H7 (cell line): ENCODE results near the gene LILRA2. TPM values are rescaled to one million over a fixed set of nuclear protein-coding genes. Genes with fewer than 3 reads are reported as not detected.
"Not testable (repeated sequence)": the region's sequence is repeated elsewhere in the genome, so short reads cannot be mapped to it uniquely, and the experiment has no call there.

Experiments used
- DNase-seq: peaks from one replicate; pipeline ENCODE4 v3.0.0; 2012
- H3K27me3 ChIP-seq: 2 replicates; pipeline ENCODE4 v1.6.0; 2011; ENCODE audit warnings: mild to moderate bottlenecking, low read length; ENCODE audit not compliant: control insufficient read depth, insufficient read depth
- H3K36me3 ChIP-seq: replicated peaks from 2 replicates; pipeline ENCODE4 v1.5.1; 2011; ENCODE audit warnings: low read length; ENCODE audit not compliant: control insufficient read depth, insufficient read depth
- H3K4me3 ChIP-seq: 2 replicates; pipeline ENCODE4 v1.5.1; 2011; ENCODE audit warnings: low read depth, mild to moderate bottlenecking, control low read depth, low read length, moderate library complexity; ENCODE audit not compliant: insufficient read depth
- total RNA-seq: library from RNA; depleted of rRNA; stranded (reverse); fragments of >200 nt; shearing (Covaris generic); gene quantifications from 2 replicates; pipeline ENCODE4 v1.2.3, GENCODE V29; 2014

Gene LILRA2
- total RNA-seq, 1 experiment from 2014 or later: not detected

DNA sequence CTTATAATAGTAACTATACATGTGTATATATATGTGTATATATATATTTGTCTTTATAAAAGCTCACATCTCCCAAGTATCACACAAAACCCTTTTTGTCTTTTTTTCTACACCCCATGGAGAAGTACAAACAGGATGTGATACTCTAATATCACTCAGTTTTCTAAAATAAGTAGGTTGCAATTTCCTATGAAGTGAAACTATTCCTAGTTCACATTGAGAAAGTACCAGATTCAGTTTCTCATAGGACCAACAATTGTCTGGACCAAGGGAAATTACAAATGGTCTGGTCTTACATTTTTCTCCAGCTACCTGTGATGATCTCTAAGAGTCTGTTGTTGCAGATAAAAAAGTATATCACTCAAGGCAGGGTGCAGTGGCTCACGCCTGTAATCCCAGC lies 38.8 kb downstream of the LILRA2 start:
- H3K36me3 ChIP-seq: no peaks in the 10 kb centered on the region
- no peak for DNase-seq
- no peak overlapping the region for H3K4me3 ChIP-seq
- H3K27me3 ChIP-seq: no peaks in the 10 kb centered on the region

DNA sequence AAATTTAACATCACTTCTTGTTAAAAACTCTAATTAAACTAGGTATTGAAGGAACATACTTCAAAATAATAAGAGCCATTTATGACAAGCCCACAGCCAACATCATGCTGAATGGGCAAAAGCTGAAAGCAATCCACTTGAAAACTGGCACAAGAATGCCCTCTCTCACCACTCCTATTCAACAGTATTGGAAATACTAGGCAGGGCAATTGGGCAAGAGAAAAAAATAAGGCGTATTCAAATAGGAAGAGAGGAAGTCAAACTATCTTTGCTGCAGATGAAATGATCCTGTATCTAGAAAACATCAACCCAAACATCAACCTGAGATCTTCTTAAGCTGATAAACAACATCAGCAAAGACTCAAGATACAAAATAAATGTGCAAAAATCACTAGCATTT lies 41.1 kb downstream of the LILRA2 start:
- DNase-seq: no peak
- Histone ChIP-seq H3K36me3 (no peaks in the 10 kb centered on the region), H3K4me3 (no peak overlapping the region), H3K27me3 (no peaks in the 10 kb centered on the region)

DNA sequence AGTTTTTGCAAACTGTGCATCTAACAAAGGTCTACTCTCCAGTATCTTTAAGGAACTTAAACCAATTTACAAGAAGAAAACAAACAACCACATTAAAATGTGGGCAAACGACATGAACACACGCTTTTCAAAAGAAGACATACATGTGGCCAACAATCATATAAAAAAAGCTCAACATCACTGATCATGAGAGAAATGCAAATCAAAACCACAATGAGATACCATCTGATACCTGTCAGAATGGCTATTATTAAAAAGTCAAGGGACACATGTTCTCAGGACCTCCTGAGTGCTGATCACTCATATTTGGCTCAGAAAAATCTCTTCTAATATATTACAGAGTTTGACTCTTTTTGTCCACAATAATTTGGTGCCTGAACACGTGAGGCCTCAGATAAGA lies 42.5 kb downstream of the LILRA2 start:
- Histone ChIP-seq H3K27me3 (no peaks in the 10 kb centered on the region), H3K36me3 (no peaks in the 10 kb centered on the region), H3K4me3 (no peak overlapping the region)
- DNase-seq: no peak

DNA sequence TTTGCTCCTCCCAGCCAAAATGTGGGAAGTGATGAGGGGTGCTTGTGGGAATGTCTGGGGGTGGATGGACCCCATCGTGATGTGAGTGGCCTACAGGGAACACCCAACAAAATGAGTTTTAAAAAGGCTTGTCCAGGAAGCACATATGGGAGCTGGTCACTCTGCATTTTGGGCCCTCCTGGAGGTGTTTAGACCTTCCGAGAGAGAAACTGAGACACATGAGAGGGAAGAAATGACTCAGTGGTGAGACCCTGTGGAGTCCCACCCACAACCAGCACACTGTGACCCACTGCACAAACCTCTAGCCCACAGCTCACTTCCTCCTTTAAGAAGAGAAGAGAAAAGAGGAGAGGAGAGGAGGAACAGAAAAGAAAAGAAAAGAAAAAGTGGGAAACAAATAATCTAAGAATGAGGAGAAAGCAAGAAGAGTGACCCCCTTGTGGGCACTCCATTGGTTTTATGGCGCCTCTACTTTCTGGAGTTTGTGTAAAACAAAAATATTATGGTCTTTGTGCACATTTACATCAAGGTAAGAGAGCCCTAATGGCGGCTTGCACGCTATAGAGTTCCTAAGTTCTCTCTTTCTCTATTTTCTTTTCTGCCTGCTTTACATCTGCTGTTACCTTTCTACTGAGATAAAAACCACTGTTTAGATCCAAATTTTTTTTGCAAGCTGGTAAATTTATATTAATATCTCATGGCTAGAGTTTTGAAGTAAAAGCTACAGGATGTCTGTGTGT lies 43.4 kb downstream of the LILRA2 start:
- H3K36me3 ChIP-seq: no peaks in the 10 kb centered on the region
- no peak for DNase-seq
- H3K4me3 ChIP-seq: no peak overlapping the region
- H3K27me3 ChIP-seq: no peaks in the 10 kb centered on the region

DNA sequence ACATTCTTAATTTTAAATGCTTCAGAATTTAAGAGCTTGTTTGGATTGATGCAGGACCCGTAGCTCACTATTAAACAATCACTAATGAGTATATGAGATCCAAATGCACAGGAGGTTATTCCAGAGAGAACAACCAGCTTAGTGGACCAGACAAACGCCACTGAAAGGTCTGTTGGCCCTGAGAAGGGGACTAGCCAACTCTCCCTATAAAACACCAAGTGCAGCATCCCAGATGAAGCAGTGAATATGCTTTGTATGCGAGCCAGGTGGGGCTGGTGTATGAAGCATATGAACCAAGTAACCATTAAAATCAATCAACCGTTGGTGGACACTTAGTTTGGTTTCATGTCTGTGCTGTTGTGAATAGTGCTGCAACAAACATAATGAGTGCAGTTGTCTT lies 46.9 kb downstream of the LILRA2 start:
- Histone ChIP-seq H3K4me3 (no peak overlapping the region), H3K36me3 (no peaks in the 10 kb centered on the region), H3K27me3 (no peaks in the 10 kb centered on the region)
- no peak for DNase-seq

DNA sequence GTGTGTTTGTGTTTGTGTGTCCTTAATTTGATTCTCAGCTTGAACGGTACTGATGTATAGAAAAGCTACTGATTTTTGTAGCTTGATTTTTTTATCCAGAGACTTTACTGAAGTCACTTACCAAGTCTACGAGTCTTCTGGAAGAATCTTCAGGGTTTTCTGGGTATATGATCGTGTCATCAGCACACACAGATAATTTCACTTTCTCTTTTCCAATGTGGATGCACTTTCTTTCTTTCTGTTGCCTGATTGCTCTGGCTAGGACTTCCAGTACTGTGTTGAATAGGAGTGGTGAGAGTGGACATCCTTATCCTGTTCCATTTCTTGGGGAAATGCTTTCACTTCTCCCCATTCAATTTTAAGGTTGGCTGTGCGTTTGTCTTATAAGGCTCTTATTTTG lies 48.8 kb downstream of the LILRA2 start:
- no peaks in the 10 kb centered on the region for H3K36me3 ChIP-seq
- no peak for DNase-seq
- H3K4me3 ChIP-seq: no peak overlapping the region
- H3K27me3 ChIP-seq: no peaks in the 10 kb centered on the region

DNA sequence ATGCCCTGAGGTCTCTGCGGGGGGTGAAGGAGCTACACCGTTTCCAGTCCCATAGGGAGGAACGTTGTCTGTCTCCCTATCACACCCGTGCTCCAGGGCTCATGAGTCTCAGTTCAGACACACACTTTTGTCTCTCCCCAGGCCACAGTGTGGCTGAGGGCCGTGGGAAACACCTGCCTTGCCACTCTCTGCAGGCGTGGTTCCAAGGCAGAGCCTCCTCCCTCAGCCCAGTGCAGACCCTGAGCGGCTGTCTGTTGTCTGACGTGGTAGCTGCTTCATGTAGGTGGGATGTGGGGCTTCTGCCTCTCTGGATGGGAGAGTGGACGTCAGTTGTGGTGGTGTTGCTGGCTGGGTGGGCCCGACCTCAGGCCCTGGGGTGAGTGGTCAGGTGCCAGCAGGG lies 50.6 kb downstream of the LILRA2 start:
- H3K4me3 ChIP-seq, DNase-seq, H3K27me3 ChIP-seq, H3K36me3 ChIP-seq: not testable (repeated sequence)

DNA sequence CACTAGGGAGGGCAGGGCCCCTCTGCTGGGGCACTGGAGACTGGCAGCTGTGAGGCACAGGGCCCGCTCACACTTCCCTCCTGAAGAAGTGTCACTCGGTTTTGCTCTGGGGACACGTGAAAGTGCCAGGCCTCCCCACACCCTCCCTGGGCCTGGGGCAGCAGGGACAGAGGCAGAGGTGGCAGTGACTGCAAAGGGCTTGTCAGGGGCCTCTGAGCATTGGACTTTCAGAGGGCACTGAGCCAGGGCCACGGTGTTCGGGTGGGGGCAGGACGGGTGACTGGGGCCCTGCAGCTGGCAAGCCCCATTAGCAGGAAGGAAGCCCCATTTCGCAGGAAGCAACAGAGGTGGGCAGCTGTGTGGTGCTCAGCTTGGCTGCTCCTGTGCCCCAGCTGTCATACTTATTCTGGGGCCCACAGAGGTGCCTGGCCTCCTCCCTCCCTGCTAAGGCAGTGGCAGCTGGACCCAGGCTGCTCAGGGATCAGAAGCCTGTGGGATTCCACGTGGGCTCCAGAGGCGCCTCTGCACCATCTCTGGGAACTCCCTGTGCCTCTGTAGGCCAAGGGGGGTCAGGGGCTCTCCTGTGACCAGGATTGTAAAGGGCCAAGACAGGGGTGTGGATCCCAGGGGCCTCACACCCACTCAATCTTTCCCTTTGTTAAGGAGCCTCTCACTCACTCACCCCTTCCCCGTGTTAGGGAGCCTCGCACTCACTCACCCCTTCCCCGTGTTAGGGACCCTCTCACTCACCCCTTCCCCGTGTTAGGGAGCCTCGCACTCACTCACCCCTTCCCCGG lies 51.5 kb downstream of the LILRA2 start:
- not testable (repeated sequence) for H3K4me3 ChIP-seq, H3K36me3 ChIP-seq, DNase-seq, H3K27me3 ChIP-seq

DNA sequence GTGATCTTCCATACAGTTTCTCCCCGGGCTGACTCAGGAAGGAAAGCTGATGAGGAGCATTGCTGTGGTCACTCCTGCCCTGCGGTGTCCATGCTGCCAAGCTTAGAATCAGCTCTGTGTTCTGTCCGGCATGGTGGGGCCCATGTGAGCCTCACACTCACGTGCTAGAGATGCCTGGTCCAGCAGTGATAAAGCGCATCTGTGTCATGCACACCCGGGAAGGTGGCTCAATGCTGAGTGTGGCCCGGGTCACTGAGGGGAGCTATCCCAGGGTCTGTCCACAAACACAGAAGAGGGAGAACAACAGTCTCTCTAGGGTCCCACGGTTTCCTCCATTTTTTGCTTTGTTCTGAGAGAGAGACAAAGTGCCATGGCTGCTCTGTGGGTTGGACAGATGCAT lies 53.2 kb downstream of the LILRA2 start:
- DNase-seq: no peak
- no peaks in the 10 kb centered on the region for H3K36me3 ChIP-seq
- H3K27me3 ChIP-seq: no peaks in the 10 kb centered on the region
- no peak overlapping the region for H3K4me3 ChIP-seq

DNA sequence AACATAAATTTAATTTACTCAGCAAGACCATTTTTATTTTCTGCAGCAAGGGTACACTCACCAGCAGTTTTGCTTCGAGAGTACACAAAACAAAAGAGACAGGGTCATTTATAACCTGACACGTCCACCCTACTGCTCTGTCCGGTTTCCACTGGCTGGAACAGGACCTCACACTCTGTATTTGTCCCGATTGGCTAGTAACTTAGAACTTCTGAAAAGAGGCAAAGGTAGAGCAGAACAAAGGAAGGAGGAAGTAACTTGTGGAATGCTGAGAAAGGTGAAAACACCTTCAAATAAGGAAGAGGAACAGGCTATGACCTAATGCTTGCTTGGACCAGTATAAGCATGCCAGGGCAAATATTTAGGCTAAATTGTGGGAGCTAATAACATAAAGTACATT lies 54.3 kb downstream of the LILRA2 start:
- H3K27me3 ChIP-seq: not testable (repeated sequence)

DNA sequence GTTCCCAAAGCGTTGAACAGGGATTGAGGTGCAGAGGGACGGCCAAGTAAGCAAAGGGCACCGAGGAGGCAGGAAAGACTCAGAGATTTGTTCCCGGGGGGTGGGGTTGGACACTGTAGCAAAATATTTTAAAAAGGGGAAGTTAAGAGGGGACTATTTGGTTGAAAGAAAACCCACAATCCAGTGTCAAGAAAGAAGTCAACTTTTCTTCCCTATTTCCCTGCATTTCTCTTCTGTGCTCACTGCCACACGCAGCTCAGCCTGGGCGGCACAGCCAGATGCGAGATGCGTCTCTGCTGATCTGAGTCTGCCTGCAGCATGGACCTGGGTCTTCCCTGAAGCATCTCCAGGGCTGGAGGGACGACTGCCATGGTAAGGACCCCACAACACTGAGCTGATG lies 56.7 kb downstream of the LILRA2 start, which contains the start of gene LILRB1:
Gene LILRB1 (plus strand): TSS at position 223 of the 400 bp plus-strand sequence. CDS start 590 bp downstream, outside the sequence.
- DNase-seq, H3K4me3 ChIP-seq, H3K36me3 ChIP-seq, H3K27me3 ChIP-seq: not testable (repeated sequence)

More for the DNA sequence above, 54.3 kb downstream of the LILRA2 start:
- not testable (repeated sequence) for DNase-seq, H3K4me3 ChIP-seq, H3K36me3 ChIP-seq

DNA sequence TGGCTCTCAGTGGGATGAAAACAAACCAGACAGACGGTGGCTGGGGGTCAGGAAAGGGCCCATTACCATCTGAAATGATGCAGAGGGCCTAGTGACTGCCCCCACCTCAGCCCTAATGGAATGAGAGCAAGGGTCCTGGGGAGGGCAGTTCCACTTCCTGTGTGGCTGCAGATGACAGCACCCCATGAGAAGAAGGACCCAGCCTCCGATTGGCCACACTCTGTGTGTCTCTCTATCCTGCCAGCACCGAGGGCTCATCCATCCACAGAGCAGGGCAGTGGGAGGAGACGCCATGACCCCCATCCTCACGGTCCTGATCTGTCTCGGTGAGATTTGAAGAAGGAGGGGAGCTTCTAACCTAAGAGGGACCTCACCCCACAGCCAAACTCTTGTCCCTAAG lies 57.2 kb downstream of the LILRA2 start:
- Histone ChIP-seq H3K4me3 (no peak overlapping the region), H3K27me3 (no peaks in the 10 kb centered on the region), H3K36me3 (no peaks in the 10 kb centered on the region)
- DNase-seq: no peak

DNA sequence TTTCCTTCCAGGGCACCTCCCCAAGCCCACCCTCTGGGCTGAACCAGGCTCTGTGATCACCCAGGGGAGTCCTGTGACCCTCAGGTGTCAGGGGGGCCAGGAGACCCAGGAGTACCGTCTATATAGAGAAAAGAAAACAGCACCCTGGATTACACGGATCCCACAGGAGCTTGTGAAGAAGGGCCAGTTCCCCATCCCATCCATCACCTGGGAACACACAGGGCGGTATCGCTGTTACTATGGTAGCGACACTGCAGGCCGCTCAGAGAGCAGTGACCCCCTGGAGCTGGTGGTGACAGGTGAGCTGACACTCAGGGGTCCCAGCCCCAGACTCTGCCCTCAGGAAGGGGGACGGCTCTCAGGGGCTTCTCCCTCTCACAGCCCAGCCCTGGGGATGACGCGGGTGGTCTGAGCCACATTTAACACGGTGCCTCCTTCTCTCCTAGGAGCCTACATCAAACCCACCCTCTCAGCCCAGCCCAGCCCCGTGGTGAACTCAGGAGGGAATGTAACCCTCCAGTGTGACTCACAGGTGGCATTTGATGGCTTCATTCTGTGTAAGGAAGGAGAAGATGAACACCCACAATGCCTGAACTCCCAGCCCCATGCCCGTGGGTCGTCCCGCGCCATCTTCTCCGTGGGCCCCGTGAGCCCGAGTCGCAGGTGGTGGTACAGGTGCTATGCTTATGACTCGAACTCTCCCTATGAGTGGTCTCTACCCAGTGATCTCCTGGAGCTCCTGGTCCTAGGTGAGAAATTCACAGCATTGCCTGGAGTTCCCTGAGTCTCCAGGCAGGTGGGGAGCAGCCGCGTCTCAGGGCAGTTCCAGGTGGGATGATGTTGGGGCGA lies 58.1 kb downstream of the LILRA2 start:
- not testable (repeated sequence) for H3K36me3 ChIP-seq, H3K4me3 ChIP-seq, DNase-seq, H3K27me3 ChIP-seq

DNA sequence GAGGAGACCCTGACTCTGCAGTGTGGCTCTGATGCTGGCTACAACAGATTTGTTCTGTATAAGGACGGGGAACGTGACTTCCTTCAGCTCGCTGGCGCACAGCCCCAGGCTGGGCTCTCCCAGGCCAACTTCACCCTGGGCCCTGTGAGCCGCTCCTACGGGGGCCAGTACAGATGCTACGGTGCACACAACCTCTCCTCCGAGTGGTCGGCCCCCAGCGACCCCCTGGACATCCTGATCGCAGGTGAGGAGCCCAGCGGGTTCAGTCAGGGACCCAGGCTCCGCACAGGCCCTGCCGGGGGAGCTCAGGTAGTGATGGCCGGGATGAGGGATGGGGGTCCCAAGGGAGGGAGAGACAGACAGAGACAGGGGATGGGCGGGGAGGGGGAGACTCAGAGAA lies 58.9 kb downstream of the LILRA2 start:
- H3K4me3 ChIP-seq, H3K27me3 ChIP-seq, H3K36me3 ChIP-seq, DNase-seq: not testable (repeated sequence)
